Effector memory CD8-positive, alpha-beta T cell (primary cell): Measurements from ENCODE around the gene VAMP8.
"Not testable (repeated sequence)": the region's sequence is repeated elsewhere in the genome, so short reads cannot be mapped to it uniquely, and the experiment has no call there.

ENCODE experiments used
- ATAC-seq: fragments of 150-1000 bp; cut with Tn5 transposase; replicated peaks from 2 replicates; pipeline ENCODE4 v1.10.0; 2021; ENCODE audit warnings: mild to moderate bottlenecking, moderate library complexity
- DNase-seq, 3 experiments: peaks; one replicate each; pipeline ENCODE4 v3.0.0; 2021
- H3K27ac Mint-ChIP-seq, 2 donors: one replicate each; pipeline ENCODE4 v1.8.0; 2022; ENCODE audit warnings: mild to moderate bottlenecking in 2 of 2, mixed read lengths in 2 of 2, moderate library complexity in 2 of 2
- H3K27me3 Mint-ChIP-seq, 2 donors: one replicate each; pipeline ENCODE4 v1.8.0; 2022; ENCODE audit warnings: mixed read lengths in 2 of 2
- H3K36me3 Mint-ChIP-seq: one replicate; pipeline ENCODE4 v1.8.0; 2022; ENCODE audit warnings: mild to moderate bottlenecking, moderate library complexity, mixed read lengths; ENCODE audit not compliant: insufficient read depth
- H3K4me1 Mint-ChIP-seq, 2 donors: one replicate each; pipeline ENCODE4 v1.8.0; 2022; ENCODE audit warnings: low read depth in 2 of 2, mixed read lengths in 2 of 2
- H3K4me3 Mint-ChIP-seq, 2 donors: one replicate each; pipeline ENCODE4 v1.8.0; 2022; ENCODE audit warnings: mild to moderate bottlenecking in 2 of 2, mixed read lengths in 2 of 2, moderate library complexity in 2 of 2
- H3K9me3 Mint-ChIP-seq, 2 donors: one replicate each; pipeline ENCODE4 v1.8.0; 2022; ENCODE audit warnings: mixed read lengths in 2 of 2

Gene VAMP8

GRCh38 chr2:85613717-85614515 lies 36.5 kb downstream of the VAMP8 start:
- no peak for ATAC-seq
- H3K9me3 Mint-ChIP-seq = no peaks in the 10 kb centered on the region

DNA sequence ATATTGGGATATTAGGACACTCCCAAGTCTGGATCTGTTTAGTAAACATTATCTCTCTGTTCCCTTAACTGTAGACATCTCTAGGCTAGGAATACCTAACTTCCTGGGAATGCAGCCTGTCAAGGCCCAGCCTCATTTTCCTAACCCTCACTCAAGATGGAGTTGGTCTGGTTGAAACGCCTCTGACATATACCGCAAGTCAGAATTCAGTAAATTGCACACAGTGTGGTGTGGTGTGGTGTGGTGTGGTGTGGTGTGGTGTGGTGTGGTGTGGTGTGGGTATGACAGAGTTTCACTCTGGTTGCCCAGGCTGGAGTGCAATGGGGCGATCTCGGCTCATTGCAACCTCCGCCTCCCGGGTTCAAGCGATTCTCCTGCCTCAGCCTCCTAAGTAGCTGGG lies 37.4 kb downstream of the VAMP8 start:
- H3K36me3 Mint-ChIP-seq = peaks cover 47% of the 10 kb centered on the region
- peaks cover 16 to 18% of the 10 kb centered on the region in 2 donors for H3K4me1 Mint-ChIP-seq
- H3K9me3 Mint-ChIP-seq, H3K4me3 Mint-ChIP-seq, H3K27ac Mint-ChIP-seq, ATAC-seq, H3K27me3 Mint-ChIP-seq, DNase-seq: not testable (repeated sequence)

More at GRCh38 chr2:85613717-85614515, 36.5 kb downstream of the VAMP8 start:
- DNase-seq = no peak
- Mint-ChIP-seq H3K36me3 (peaks cover 47% of the 10 kb centered on the region), H3K4me3 (no peak overlapping the region), H3K27ac (no peak overlapping the region), H3K4me1 (peaks cover 19% of the 10 kb centered on the region in 2 donors), H3K27me3 (no peaks in the 10 kb centered on the region)

- Mint-ChIP-seq H3K27ac (peak overlapping the region in 1 of 2 donors; percentile 92), H3K27me3 (no peaks in the 10 kb centered on the region), H3K4me1 (peaks cover 13 to 14% of the 10 kb centered on the region in 2 donors)
Observed at GRCh38 chr2:85615413-85615728, 38.0 kb downstream of the VAMP8 start.

DNA sequence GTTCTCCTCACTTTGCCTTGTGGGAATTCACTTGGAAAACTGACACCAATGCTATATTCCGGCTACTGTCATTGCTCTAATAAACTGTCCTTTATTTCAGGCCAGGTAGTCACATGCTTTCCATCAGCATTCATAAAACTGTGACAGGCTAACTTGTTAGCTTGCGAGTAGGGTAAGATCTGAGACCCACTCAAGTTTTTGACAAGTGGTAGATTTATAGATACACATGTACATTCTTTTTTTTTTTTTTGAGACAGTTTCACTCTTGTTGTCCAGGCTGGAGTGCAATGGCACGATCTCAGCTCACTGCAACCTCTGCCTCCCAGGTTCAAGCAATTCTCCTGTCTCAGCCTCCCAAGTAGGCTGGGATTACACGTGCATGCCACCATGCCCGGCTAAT lies 40.3 kb downstream of the VAMP8 start:
- DNase-seq, H3K27me3 Mint-ChIP-seq, ATAC-seq, H3K27ac Mint-ChIP-seq, H3K9me3 Mint-ChIP-seq: not testable (repeated sequence)
- peaks cover 8 to 11% of the 10 kb centered on the region in 2 donors for H3K4me1 Mint-ChIP-seq
- peak overlapping the region; percentile 96 for H3K4me3 Mint-ChIP-seq
- H3K36me3 Mint-ChIP-seq = peaks cover 57% of the 10 kb centered on the region

More at GRCh38 chr2:85615413-85615728, 38.0 kb downstream of the VAMP8 start:
- no peak for ATAC-seq
- DNase-seq = no peak
- H3K9me3 Mint-ChIP-seq = no peaks in the 10 kb centered on the region
- no peak overlapping the region for H3K4me3 Mint-ChIP-seq
- H3K36me3 Mint-ChIP-seq = peaks cover 51% of the 10 kb centered on the region

DNA sequence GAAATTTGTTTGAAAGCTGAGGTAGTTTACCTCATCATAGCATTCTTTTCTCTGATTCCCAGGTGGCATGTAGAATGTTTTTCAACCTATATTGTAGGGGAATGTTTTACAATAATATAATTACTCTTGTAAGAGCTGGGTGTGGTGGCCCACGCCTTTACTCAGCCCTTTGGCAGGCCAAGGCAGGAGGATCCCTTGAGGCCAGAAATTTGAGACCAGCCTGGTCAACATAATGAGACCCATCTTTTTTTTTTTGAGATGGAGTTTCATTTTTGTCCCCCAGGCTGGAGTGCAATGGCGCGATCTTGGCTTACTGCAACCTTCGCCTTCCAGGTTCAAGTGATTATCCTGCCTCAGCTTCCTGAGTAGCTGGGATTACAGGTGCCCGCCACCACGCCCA lies 42.2 kb downstream of the VAMP8 start:
- DNase-seq (no peak), ATAC-seq (no peak)
- H3K27ac Mint-ChIP-seq = no peak overlapping the region
- H3K4me1 Mint-ChIP-seq = peaks cover 8 to 11% of the 10 kb centered on the region in 2 donors
- H3K9me3 Mint-ChIP-seq = no peaks in the 10 kb centered on the region
- H3K36me3 Mint-ChIP-seq = peaks cover 71% of the 10 kb centered on the region
- H3K27me3 Mint-ChIP-seq = no peaks in the 10 kb centered on the region
- H3K4me3 Mint-ChIP-seq = no peak overlapping the region

- Mint-ChIP-seq H3K27ac (peak overlapping the region in 1 of 2 donors; percentile 52), H3K27me3 (no peaks in the 10 kb centered on the region), H3K4me1 (peaks cover 8 to 11% of the 10 kb centered on the region in 2 donors), H3K9me3 (no peaks in the 10 kb centered on the region), H3K4me3 (no peak overlapping the region), H3K36me3 (peaks cover 81% of the 10 kb centered on the region)
- ATAC-seq (no peak), DNase-seq (no peak)
Observed at GRCh38 chr2:85621338-85621737, 44.0 kb downstream of the VAMP8 start.

DNA sequence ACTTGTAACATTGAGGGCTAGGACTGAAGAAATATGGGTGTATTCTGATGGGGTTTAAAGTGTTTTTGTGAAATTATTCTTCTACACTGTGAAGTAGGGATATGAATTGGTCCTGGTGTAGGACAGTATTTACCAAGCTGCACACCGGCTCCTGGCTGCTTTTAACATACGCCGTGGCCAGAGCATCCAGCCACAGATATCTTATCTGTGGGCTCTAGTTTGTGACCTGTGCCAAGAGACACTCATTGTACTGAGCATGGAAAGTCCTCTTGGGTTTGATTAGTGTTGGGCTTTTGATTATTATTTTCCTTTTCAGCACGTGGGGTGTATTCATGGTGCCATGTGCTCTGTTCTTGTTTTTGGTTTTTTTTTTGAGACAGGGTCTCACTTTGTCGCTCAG lies 46.6 kb downstream of the VAMP8 start:
- H3K4me3 Mint-ChIP-seq = no peak overlapping the region
- no peaks in the 10 kb centered on the region for H3K27me3 Mint-ChIP-seq
- peaks cover 1 to 5% of the 10 kb centered on the region in 2 donors for H3K4me1 Mint-ChIP-seq
- peaks cover 90% of the 10 kb centered on the region for H3K36me3 Mint-ChIP-seq
- ATAC-seq (no peak), DNase-seq (no peak)
- H3K27ac Mint-ChIP-seq = peak overlapping the region; percentile 19 to 51
- H3K9me3 Mint-ChIP-seq = no peaks in the 10 kb centered on the region

DNA sequence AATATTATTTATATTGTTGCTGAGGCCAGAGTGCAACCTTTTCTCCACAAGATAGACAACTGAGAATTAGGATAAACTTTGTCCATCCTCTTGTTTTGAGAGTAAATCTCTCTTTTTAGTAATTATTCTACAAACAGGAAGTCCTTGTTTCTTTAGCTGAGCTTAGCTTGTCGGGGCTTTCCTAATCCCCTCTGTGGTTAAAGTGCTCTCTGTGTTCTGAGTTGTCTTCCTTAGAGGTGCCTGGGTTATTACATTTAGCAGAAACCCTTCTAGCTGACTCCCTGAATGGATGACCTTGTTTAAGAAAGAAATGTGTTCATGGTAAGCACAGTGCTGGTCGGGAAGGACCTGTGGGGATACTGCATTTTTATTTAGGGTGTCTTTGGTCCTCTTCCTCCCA lies 51.3 kb downstream of the VAMP8 start:
- no peaks in the 10 kb centered on the region for H3K27me3 Mint-ChIP-seq
- no peaks in the 10 kb centered on the region for H3K9me3 Mint-ChIP-seq

GRCh38 chr2:85631316-85631715 lies 53.9 kb downstream of the VAMP8 start:
- Mint-ChIP-seq H3K4me3 (no peak overlapping the region), H3K4me1 (peaks cover 10 to 12% of the 10 kb centered on the region in 2 donors), H3K27ac (no peak overlapping the region), H3K9me3 (no peaks in the 10 kb centered on the region), H3K36me3 (peaks cover 92% of the 10 kb centered on the region), H3K27me3 (no peaks in the 10 kb centered on the region)
- DNase-seq (no peak), ATAC-seq (no peak)

More for the DNA sequence above, 51.3 kb downstream of the VAMP8 start:
- Mint-ChIP-seq H3K4me1 (peaks cover 4 to 5% of the 10 kb centered on the region in 2 donors), H3K4me3 (no peak overlapping the region), H3K36me3 (peaks cover 99% of the 10 kb centered on the region), H3K27ac (peak overlapping the region; percentile 20 to 82)
- ATAC-seq = peak; percentile 48
- no peak for DNase-seq
